Mammary microvascular endothelial cell (primary cell): ENCODE results near the gene TNFSF11. TPM values are rescaled to one million over a fixed set of nuclear protein-coding genes. Genes with fewer than 3 reads are reported as not detected.

Experiments used
- total RNA-seq: library from RNA; depleted of rRNA; stranded (reverse); fragments of >200 nt; gene quantifications from 2 replicates; pipeline ENCODE4 v1.2.3, GENCODE V29; 2015

Gene TNFSF11
- not detected in 2 replicates for total RNA-seq

GRCh38 chr13:42574011-42574410, at the start of gene TNFSF11:
Gene TNFSF11 (plus strand): TSS chr13:42574152. CDS start chr13:42574304, 152 bp downstream.

Other genes starting within 250 kb of the TNFSF11 start
- gene FAM216B, start 207.4 kb downstream of the TNFSF11 start, total RNA-seq = not detected in 2 replicates